GM15510 (cell line): ENCODE measurements around the gene GFY.

Experiments
- POLR2A ChIP-seq: IDR thresholded peaks from 3 replicates; pipeline ENCODE4 v1.6.1; 2011; ENCODE audit warnings: borderline replicate concordance; ENCODE audit not compliant: insufficient read length; ENCODE audit errors: extremely low read depth

Gene GFY

DNA sequence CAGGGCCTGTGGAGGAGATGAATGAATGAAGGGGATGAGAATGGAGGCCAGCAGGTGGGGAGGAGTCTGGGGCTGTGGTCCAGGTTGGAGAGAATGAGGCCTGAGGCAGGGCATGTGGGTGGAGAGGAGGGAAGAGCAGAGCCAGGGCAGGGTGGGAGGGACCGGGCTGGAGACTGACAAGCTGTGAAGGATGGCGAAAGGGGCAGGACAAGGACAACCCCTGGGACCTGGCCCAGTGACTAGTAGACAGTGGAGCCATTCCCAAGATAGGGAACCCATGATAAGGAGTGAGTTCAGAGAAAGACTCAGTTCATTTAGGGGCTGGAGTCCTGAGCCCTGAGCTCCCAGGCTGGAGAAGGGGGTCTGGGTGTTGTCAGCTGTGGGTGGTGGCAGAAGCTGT lies 5.0 kb upstream of the GFY start:
- TF ChIP-seq POLR2A = no peak

DNA sequence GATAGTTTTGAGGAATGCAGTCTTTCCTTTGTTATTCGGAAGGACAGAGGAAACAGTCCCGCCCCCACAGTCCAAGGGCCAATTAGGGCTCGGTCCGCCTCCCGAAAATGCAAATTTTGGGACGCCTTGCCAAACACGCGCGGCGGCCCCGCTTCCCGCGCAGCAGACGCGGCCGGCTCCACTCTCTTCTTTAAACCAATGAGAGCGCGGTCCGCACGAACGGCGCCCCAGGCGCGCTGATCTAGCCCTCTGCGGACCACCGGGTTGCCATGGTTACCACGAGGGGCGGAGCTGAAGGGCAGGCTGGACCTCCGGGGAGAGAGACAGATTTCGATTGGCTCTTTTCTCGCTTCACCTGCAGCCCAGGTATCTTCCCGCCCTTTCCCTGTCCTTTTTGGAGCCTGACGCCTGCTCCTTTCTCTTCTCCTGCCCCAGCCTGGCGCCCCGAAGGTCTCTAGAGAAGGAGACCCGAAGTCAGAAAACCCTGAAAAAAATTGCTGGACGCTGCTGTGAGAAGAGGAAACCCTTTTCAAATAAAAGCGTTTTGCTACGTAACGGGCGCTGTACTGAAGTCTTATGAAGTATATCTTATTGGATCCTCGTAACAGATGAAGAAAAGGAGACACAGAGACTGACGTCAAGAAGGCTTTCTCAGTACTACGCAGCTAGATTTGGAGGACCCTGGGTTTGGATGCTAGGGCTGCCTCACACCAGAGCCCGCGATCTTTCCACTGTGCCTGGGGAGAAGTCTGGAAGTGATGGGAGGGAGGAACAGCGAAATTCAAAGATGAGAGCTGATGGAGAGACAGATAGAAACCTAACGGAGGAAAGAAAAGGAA lies 3.9 kb upstream of the GFY start:
- TF ChIP-seq POLR2A = no peak

DNA sequence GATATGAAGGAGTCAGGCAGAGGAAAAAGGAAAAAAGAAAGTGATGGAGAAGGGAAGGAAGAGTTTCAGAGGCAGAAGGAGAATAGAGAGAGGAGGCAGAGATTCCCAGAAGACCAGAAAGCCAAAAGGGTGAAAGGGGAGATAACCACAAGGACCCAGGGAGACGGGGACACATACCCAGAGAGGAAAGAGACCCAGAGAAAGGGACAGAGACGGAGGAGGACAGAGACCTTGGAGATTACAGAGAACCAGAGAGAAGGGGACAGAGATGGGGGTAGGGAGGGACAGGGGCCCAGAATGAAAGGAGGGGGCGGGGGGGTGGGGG lies 3.3 kb upstream of the GFY start:
- no peak for TF ChIP-seq POLR2A

DNA sequence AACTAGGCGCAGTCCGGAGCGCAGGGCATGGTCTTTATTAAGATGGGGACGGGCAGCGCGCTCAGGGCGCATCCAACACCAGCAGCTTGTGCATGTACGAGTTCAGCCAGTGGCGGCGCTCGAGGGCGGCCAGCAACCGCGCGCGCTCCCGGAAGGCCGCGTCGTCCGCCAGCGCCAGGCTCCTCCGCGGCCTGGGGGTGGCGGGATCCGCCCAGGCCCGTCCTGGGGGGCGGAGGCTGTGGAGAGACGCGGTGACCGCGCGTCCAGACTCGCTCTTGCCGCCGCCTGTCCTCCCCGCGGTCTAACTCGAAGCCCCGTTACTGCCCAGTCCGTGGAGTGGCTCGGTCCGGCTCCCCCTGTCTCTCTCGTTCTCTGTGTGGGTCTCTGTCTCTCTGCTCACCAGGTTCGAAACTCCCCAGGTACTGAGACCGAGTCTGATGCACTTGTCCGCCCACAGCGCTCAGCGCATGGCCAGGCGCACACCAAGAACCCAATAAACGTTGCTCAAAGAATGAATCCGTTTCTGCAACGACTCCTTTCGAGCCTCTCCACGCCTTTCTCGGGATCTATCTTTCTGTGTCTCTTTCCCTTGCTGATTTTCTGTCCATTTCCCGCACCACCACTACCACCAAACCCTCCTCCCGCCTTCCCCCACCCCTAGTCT lies 2.6 kb upstream of the GFY start:
- TF ChIP-seq POLR2A = no peak

DNA sequence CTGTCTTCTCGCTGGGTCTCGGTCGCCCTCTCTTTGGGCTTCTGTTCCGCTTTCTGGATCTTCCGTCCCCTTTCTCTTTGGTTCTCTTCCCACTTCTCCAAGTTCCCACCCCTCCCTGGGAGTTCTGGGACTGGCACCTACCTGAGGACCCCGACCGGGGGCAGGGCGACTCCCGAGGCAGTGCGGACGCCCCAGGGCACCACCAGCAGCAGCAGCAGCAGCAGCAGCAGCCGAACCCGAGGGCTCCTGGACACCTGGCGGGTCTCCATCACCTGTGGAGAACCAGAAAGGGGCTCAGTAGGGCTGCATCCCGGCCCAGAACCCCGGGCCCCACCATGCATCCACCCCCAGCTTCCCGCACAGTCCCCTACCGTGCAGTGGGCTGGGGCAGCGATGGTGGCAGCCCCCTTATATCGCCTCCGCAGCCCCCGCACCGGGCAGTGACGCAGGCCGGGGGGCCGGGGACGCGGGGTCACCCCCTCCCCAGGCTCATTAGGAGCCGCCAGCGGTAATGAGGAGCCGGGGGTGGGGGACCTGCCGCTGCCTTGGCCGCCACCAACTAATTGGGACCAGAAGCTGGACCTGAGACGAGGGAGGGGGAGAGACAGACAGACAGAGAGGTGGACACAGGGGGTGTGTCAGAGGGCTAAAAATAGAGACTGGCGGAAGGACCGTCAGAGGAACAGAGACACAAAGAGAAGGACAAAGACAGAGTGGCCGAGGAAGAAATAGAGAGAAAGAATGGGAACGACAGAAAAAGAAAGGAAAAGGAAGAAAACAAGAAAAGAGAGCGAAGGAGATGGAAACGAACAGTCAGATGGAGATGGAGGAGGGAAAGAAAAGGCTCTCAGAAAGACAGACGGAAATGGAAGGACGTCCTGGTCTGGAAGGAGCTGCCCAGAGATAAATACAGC lies 1.9 kb upstream of the GFY start, which contains the start of gene PTH2:
Gene PTH2, minus strand, starts transcription at position 371 of the 914 bp plus-strand sequence. Its CDS starts 102 bp downstream, at position 269.
- no peak for TF ChIP-seq POLR2A

DNA sequence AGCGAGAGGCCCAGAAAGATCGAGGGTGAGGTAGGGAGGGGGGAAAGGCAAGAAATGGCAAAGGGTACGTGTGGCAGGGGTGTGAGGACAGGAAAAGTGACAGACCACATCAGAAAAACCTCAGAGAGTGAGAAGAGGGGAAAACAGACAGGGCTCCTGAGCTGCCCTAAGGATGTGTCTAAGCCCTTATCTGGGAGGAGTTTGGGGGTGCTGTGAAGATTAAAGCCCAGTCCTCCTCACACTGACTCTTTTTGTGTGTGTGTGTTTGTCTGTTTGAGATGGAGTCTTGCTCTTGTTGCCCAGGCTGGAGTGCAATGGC lies 1.2 kb upstream of the GFY start:
- TF ChIP-seq POLR2A = no peak

DNA sequence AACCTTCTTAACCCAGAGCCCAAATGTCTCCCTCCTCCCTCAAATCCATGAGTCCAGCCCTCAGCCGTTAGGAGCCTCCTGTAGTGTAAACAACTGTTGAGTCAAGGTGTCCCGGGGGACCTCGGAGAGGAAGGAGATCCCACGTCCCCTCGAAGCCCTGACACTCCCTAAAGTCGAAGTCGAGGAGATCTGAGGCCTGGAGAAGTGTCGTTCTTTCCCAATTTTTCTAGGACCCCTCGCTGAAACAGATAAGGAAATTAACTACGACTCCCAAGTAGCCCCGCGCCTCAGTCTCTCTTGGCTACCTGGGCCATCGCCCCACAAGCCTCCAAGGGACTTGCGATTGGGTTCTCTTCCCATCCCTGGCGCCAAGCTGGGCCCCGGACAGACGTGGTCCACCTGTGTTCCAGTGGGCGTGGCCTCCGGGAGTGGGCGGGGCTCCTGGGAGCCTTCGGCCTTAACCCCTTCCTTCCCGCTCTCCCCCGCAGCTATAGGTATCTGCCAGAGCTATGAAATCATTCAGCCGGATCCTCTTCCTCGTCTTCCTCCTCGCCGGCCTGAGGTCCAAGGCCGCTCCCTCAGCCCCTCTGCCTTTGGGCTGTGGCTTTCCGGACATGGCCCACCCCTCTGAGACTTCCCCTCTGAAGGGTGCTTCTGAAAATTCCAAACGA lies 869 bp downstream of the GFY start:
- TF ChIP-seq POLR2A = no peak

DNA sequence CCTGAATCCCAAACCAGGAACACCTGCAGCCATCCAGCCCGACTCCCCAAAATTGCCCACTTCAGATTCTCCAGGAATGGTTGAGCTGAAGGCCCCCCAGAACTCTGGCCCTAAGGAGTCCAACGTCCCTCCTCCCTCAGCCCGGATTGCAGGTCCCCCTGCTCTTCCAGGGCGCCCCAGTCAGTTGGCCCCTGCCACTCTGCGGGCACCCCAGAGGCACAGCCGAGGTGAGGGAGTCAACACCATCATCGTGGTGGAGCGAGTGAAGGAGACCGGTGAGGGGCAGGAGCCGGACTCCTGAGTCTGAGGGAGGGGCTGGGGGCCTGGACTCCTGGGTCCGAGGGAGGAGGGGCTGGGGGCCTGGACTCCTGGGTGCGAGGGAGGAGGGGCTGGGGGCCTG lies 2.2 kb downstream of the GFY start:
- TF ChIP-seq POLR2A = no peak

DNA sequence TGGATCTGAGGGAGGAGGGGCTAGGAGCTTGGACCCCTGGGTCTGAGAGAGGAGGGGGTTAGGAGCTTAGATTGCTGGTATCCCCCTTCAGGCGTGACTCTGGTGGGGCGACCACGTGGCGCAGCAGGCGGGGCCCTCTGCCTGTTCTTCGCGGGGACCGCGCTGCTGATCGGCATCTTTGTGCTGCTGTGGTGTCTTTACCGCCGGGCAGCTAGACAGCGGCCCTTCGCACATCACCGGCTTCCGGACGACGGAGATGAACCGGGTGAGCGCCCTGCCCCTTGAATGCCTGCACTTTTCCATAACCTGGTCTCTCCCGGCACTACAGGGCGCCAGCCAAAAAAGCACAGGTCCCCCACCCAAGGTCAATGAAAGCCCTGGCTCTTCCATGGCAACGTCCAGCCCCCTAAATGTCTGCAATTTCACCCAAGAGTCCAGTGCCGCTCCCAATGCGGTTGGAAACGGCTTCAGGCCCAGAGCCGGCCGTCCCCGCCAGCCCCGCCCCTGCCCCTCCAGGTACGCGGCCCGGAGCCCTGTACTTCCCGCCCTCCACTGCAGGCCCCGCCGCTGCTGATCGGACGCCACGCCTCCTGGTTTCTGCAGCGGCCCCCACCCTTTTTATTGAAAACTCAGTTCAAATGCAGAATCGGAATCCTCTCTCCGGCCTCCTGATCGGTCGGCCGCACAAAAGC lies 2.8 kb downstream of the GFY start:
- TF ChIP-seq POLR2A = no peak

DNA sequence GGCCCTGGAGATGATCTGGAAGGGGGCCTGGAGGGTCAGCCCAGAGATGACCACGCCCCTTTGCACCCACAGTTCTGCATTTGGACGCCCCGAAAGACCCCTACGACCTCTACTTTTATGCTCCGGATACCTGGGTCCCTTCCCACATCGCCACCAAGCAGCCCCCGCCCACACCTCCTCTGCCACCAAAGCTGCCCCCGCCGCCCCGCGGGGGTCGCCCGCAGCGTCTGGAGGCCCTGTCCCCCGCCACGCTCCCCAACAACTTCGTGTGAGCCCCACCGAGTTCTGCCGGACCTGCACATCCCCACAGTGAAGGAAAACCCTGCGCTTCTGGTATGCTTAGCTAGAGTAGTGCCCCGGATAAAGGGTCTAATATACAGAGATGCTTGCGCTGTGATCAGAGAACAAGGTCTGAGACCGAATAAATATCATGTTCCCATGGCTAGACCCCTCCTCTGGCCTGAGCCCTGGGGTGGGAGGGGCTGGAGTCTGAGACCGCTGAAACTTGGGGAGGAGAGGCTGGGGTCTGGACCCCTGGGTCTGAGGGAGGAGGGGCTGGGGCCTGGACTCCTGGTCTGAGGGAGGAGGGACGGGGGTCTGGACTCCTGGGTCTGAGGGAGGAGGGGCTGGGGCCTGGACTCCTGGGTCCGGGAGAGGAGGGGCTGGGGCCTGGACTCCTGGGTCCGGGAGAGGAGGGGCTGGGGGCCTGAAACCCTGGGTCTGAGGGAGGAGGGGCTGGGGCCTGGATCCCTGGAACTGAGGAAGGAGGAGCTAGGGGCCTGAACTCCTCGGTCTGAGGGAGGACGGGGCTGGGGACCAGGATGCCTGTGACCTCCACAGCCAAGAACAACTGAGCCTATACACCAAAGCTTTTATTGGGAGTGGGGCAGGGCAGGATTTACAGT lies 3.6 kb downstream of the GFY start:
- no peak for TF ChIP-seq POLR2A

DNA sequence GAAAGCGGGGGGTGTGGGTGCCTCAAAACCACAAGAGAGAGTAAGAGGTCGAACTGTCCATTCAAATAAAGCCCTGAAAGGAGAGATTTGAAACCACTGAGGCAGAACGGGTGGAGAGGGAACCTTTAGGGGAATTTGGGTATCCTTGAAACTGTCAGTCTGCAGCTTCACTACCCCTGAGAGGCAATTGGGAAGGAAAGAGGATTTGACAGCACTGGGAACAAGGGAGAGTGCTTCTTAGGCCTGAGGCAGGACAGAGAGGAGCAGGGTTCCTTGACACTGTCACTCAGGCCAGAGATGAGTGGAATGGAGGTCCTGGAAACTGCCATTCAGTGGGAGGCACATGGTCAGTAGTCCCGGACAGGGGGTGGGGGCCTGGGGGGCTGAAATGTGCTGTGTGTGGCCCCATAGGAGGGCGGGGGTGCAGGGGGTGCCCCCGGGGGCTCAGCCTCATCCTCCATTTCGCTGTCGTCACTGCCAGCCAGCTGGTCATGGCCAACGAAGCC lies 5.0 kb downstream of the GFY start:
- no peak for TF ChIP-seq POLR2A

DNA sequence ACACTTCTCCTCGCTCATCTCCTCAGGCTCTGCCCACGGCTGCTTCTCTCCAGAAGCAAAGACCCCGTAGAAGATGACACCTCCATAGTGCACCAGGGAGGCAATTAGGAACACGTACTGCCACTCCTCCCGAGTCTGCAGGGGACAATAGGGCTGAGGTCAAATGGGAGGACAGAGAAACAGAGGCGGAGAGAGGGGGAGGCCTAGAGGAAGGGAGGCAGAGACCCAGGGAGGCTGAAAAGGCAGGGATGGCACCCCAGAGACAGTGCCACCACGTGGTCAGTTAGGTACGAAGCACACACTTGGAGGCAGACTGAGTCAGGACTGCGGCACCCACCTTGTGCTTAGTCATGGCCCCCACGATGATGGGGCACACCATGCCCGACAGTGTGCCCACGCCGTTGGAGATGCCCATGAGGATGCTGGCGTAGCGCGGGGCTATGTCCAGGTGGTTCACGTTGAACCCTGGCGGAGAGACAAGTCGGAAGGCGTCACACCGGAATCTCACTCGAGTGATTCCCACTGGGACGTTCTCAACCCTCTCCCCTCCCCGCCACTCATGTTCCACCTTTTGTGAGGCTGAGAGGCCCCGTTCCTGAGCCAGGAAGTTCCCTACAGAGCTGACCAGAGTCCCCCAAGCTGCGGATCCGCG lies 5.6 kb downstream of the GFY start:
- TF ChIP-seq POLR2A = no peak
